Measurements from ENCODE around the gene ZNF341.
"Not testable (repeated sequence)": the region's sequence is repeated elsewhere in the genome, so short reads cannot be mapped to it uniquely, and the experiment has no call there.

The ZNF341 gene

DNA sequence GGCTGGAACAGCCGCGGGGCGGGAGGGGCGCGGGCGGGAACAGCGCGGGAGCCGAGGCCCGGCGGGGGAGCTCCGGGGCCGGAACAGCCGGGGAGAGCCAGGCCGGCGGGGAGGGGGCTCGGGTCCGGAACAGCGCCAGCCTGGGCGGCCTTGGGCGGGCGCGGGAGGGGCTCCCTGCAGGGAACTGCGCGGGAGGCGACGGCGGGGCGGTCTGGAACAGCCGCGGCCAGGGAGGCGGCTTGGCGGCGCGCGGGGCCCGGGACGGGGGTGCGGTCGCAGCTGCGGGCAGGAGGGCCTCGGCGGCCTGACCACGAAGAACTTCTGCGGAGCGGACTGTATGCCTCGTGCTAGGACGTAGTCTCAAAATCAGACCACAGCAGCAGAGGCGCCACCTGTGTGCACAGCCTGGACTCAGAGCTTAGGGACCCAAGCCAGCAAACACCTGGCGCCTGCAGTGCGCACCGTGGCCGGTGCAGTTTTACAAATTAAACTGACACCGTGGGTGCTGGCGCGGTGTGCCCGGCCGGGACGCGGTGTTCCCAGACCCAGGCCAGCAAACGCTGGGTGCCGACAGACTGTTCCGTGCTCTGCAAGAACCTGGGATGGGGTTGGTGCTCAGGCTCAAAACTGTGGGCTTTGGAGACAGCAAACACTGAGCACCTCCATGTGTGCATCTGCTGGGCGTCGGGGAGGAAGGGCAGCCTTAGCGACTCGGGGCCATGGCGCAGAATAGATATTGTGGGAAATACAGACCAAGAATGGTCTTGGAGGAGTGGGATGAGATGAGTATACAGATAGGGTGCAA lies 572 bp downstream of the ZNF341 start:
- peak; percentile 92 for DNase-seq

DNA sequence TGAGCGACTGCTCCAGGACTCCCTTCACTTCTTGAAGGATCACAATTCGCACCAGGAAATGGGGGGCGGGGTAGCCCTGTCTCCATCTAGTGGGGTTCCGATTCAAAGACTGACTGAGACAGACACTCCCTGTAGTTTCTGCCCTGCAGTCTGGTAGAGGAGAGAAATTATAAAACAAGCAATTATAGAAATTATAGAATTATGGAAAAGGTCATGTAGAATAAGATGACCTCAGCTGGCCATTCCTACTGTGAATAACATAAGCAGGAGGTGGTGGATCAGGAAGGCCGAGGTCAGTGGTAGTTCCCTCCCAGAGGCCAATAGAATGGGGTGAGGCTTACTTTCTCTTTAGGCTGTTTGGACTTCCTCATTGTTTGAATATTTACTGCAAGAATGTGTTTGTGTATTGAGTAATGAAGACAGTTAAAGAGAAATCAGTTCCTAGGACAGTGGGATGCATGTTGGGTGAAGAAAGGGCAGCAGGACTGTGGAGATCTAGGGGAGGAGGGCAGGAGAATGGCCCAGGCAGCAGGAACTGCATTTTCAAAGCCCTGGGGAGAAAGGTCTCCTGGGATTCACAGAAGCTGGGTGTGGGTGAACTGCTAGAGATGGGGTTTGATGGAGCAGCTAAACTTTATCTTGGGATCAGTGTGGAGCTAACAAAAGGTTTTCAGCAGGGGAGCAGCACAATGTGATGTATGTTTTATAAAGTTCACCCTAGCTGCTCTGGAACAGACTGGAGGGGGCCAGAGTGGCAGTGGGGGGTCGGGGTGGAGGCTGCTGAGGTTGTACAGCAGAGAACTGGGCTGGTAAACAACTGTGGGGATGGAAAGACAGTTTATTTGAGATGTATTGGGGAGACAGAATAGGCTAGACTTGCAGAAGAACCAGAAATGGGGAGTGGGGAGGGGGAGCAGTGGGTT lies 2.1 kb downstream of the ZNF341 start:
- DNase-seq, result no peak

DNA sequence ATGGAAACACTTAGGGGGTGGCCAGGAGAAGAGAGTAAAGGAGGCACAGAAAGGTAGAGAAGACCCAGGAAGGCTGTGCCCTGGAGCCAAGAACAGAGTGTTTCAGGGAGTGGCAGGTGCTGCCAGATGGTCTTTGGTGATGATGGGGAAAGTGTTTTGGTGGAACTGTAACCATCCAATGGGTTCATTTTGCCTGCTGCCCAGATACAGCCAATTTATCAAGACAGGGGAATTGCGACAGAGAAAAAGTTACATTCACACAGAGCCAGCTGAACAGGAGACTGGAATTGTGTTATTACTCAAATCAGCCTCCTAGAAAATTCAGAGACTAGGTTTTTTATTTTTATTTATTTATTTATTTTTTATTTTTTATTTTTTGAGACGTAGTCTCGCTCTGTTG lies 5.2 kb downstream of the ZNF341 start:
- no peak for DNase-seq

DNA sequence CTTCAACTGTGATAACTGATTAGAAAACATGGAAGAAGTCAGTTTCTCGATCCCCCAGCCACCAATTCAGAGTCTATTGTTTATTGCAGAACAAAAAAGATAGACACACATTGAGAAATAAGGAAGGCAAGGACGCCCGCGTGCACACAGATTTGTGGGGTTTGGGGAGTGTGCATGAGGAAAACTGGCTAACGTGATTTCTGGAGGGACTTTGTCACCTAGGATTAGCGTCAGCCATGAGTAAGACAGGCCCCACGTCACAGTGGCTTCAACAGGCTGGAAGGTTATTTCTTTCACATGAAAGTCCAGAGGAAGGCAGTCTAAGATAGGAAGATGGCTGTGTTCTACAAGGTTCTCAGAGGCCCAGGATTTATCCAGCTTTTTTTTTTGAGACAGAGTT lies 7.7 kb downstream of the ZNF341 start:
- no peak for DNase-seq

DNA sequence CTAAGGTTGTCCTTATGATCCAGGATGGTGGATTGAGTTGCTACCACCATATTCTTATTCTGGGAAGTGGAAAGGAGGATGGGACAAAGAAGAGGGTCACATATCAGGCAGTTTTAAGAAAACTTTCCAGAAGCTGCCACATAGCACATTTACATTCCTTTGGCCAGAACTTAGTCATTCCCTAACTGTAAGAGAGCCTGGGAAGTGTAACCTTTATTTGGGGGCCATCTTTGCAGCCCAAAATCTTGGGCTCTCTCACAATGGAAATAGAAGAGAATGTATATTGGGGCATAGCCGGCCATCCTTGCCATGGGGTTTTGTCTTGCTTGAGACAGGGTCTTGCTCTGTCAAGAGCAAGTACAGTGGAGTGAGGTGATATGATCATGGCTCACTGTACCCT lies 8.4 kb downstream of the ZNF341 start:
- DNase-seq, result no peak

DNA sequence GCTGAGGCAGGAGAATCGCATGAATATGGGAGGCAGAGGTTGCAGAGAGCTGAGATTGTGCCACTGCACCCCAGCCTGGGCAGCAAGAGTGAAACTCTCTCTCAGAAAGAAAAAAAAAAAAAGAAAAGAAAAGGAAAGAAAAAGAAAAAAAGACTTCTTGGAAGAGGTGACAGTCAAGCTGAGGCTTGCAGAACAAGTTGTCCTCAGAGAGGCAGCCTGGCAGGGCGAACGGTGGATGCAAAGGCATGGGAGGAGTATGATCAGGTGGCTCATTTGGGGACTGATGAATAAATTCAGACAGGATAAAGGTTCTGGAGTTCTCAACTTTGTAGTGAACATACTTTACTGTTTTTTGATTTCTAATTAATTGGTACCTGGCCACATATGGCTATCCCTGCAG lies 12.4 kb downstream of the ZNF341 start:
- DNase-seq, result no peak

DNA sequence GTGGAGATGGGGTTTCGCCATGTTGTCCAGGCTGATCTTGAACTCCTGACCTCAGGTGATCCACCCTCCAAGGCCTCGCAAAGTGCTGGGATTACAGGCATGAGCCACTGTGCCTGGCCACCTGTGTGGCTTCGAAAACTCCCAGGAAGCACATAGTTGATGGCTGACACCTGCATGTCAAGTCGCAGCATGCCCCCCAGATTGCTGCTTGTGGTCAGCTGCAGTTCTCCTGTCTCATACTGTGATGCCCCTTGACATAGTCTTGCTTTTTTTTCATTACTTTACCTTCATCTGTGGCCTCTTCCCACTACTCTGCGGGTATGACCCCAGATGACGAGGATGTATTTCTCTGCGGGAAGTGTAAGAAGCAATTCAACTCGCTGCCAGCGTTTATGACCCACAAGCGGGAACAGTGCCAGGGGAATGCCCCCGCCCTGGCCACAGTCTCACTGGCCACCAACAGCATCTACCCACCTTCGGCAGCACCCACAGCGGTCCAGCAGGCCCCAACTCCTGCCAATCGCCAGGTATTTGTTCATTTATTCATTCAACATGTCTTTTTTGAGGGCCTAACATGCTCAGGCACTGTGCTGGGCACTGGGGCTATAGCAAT lies 13.1 kb downstream of the ZNF341 start:
- no peak for DNase-seq

DNA sequence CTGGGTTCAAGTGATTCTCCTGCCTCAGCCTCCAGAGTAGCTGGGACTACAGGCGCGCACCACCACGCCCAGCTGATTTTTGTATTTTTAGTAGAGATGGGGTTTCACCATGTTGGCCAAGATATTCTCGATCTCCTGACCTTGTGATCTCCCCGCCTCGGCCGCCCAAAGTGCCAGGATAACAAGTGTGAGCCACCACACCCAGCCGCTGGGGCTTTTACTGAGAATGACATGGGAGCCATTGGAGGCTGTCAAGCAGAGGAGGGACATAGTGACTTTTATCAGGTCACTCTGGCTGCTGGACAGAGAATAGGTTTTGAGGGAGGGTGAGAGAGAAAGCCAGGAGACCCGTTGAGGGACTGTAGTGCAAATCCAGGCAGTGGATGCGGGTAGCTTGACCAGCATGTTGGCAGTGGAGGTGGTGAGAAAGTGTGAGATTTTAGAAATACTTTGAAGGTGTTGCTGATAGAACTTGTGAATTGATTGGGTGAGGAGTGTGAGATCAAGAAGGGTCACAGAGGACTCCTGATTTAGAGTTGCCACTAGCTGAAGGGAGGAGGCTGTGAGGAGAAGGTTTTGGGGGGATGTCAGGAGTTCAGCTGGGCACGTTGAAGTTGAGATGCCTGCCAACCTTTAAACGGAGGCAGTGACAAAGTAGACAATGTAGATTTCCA lies 14.7 kb downstream of the ZNF341 start:
- no peak for DNase-seq

DNA sequence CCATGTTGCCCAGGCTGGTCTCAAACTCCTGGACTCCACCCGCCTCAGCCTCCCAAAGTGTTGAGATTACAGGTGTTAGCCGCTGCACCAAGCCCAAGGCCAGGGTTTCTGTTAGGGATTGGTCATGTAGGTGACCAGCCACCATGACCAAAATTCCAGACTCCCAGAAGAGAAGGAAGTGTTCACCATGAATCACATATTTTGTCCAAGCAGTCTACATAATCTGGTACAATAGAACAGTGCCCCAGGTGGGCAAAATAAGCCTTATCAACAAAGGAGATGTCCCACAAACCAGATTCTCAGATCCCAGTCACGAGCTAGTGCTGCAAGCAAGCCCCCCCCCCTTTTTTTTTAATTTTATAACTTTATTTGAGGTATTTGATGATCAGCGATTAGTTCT lies 20.0 kb downstream of the ZNF341 start:
- DNase-seq, result no peak

DNA sequence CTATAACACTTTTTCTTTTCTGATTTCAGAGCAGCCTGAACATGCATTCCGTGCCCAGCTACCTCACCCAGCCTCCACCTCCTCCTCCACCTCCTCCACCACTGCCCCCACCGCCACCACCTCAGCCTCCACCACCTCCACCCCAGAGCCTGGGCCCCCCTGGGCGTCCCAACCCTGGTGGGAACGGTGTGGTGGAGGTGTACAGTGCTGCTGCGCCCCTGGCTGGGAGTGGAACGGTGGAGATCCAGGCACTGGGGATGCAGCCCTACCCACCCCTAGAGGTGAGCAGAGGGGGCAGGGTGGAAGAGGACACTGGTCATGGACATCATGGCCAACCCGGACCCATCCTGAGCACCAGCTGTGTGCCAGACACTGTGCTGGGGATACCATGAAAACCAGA lies 21.3 kb downstream of the ZNF341 start:
- no peak for DNase-seq

DNA sequence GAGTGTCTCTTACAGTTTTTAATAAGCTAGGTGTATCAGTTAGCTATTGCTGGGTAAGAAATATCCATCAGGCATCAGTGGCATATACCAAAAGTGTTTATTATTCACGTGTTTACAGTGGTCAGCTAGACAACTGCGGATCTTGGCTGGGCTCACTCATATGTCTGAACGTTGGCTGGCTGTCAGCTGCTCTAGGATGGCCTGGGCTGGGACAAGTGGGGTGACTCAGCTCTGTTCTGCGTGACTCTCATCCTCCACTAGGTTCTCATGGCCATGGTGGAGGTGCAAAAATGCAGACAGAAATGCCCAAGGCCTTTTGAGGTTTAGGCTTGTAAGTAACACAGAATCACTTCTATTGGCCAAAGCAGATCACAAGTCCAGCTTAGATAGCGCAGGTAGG lies 22.0 kb downstream of the ZNF341 start:
- no peak for DNase-seq

DNA sequence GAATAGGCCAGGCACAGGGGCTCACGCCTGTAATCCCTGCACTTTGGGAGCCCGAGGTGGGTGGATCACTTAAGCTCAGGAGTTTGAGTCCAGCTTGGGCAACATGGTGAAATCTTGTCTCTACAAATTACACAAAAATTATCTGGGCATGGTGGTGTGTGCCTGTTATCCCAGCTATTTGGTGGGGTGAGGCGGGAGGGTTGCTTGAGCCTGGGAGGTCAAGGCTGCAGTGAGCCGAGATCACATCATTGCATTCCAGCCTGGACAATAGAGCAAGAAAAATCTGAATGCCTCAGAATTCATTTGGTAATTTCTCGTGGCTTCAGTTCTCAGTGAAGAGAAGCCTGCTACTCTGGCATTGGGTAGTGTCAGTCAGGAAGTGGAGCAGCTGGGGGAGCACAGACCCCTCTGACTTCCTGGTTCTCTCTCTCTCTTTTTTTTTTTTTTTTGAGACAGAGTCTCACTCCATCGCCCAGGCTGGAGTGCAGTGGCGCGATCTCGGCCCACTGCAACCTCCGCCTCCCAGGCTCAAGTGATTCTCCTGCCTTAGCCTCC lies 24.2 kb downstream of the ZNF341 start:
- not testable (repeated sequence) for DNase-seq

DNA sequence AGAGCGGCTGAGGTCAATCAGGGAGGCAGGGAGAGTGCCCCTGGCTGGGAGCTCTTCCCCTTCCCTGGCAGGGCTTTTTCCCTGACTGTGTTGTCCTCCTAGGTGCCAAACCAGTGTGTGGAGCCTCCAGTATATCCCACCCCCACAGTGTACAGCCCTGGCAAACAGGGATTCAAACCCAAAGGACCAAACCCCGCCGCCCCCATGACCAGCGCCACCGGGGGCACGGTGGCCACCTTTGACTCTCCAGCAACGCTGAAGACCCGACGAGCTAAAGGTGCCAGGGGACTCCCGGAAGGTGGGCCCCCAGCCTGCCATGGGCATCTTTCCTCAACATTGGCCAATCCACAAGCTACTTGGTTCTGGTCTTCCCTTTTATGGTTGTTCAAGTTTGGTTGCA lies 25.2 kb downstream of the ZNF341 start:
- no peak for DNase-seq

DNA sequence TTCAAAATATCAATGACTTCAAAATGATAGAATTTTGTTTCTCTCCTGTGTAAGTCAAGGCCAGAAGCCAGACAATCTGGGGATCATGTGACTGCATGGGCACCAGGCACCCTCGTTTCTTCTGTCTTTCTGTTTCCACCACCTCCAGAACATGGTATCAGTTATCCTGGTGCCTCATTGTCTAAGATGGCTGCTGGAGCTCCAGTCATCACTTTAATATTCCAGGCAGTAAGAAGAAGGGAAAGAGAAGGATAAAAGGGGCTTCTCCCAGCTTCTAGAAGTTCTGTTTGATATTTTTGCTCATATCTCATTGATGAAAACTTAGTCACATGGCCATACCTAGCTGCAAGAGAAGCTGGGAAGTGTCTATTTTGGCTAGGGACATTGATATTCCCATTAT lies 25.7 kb downstream of the ZNF341 start:
- DNase-seq, result no peak

DNA sequence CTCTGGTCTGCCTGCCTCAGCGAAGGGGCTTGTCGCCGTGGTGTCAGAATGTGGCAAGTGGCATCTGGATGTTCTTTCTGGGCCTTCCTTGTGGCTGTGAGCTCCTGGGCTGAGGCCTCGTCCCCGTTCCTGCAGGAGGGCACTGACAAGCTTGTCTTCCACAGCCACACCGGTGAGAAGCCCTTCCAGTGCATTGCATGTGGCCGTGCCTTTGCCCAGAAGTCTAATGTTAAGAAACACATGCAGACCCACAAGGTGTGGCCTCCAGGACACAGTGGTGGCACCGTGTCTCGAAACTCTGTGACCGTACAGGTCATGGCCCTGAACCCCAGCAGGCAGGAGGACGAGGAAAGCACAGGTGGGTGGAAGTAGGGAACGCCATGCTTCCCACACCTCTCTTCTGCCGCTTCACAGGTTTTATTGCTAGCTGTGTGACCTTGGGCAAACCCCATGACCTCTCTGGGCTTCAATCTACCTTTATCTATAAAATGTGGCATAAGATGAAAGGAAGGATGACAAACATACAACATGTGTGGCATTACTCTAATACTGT lies 30.0 kb downstream of the ZNF341 start:
- no peak for DNase-seq

DNA sequence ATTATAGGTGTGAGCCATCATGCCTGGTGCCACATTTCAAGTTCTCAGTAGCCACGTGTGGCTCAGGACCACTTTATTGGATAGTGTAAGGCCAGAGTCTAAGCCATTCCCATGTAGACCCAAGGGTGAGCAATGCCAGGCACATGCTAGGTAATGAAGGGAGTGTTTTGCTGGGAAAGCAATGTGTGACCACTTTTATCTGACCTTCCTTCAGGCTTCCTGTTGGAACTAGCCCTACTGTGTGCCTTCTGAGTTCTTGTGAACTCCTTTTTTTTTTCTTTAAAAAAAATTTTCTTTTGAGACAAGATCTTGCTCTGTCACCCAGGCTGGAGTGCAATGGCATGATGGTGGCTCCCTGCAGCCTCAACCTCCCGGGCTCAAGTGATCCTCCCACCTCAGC lies 33.3 kb downstream of the ZNF341 start:
- DNase-seq, result no peak

DNA sequence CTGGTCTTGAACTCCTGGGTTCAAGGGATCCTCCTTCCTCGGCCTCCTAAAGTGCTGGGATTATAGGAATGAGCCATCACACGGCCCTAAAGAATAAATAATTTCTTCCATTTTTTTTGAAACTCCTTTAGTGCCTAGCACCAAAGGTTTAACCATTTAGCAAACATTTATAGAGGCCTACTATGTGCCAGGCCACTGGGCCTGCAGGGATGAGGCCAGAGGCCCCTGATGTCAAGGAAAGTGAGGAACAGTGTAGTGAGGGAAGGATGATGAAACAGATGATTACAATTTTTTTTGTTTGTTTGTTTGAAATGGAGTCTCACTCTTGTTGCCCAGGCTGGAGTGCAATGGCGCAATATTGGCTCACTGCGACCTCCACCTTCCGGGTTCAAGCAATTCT lies 33.8 kb downstream of the ZNF341 start:
- DNase-seq, result no peak

DNA sequence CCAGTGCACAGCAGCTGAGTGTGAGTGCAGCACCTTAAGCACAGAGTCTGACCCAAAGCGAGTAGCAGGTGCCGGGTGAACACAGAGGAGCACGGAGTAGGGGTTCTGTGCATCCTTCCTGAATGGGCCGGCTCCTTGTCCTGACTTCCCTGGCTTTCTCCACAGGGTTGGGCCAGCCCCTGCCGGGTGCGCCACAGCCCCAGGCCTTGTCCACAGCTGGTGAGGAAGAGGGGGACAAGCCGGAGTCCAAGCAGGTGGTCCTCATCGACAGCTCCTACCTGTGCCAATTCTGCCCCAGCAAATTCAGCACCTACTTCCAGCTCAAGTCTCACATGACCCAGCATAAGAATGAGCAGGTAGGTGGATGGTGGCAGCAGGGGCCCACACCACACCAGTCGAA lies 34.9 kb downstream of the ZNF341 start:
- DNase-seq, result no peak

DNA sequence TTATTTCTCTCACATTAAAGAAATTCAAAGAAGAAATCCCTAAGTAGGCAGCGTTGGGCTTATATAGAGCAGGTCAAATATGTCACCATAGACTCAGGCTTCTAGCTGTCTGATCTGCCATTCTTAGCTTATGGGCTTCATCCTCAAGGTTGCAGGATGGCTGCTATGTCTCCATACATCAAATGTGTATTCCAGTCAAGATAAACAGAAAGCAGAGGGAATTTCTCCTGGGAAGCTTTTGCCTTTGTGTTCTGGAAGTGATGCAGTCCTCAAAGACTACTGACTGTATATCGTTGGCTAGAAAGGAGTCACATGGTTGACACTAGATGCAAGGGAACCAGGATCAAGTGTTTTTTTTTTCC lies 36.0 kb downstream of the ZNF341 start:
- DNase-seq, result no peak

DNA sequence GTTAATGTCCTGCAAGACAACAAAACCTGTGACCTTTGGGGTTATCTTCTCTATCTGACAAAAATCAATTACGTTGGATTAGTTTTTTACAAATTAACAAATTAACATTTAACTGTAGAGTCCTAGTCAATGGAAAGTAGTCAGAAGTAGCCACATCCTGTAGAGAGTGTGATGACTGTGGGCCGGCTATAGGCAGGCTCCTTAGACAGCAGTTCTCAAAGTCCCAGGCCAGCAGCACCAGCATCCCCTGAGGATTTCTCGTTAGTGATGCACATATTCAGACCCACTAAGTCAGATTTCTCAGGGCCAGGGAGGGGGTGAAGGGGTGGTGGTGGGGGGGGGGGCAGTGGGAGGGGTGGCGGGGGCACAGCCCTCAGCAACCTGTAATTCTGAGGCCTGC lies 37.2 kb downstream of the ZNF341 start:
- no peak for DNase-seq

DNA sequence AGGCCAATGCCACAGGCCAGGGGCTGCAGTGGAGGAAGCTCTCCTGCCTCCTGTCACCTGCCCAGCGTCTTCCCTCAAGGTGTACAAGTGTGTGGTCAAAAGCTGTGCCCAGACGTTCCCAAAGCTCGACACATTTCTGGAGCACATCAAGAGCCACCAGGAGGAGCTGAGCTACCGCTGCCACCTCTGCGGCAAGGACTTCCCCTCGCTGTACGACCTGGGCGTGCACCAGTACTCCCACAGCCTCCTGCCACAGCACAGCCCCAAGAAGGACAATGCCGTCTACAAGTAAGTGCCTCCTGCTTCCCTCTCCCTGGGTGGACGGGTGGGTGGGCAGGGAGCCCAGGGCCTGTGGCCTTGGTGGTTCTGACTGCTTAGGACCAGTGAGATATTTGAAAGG lies 38.2 kb downstream of the ZNF341 start:
- no peak for DNase-seq

DNA sequence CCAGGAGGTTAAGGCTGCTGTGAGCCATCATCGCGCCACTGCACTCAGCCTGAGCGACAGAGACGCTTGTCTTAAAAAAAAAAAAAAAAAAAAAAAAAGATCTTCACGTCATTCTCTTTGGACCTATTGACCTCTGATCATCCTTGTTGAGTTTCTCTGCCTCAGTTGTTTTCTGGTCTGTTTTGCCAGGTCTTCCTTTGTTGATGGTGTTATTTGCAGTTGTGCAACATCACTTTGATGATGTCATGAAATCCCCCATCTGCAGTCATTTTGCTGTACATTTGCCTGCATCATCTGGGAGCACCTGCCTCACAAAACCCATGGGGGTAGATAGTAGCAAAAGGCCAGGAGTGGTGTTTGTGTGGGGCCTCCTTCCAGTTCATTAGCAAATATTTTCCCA lies 40.1 kb downstream of the ZNF341 start:
- DNase-seq, result no peak

DNA sequence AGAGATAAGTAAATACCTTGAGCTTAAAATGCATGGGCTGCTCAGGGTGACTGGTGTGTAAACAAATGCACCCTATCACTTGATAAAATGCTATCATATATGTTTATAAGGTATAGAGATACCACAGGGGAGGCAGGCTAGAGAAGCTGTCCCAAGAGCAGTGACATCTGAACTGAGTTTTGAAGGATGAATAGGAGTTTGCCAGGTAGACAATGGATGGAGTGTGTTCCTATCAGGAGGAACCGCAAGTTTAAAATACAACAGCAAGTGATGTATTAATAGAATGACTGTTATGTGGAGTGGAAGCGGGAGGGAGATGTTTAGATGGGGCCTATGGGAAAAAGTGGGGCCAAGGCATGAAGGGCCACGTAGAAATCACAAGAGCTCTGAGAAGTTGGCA lies 40.6 kb downstream of the ZNF341 start:
- no peak for DNase-seq

Data from CD4-positive, alpha-beta T cell treated with Interleukin-12 subunit alpha and Interleukin-12 subunit beta, for 1 hour (primary cell).